Lung (tissue), 12 donors: ENCODE results near the gene C1QL3. TPM values are rescaled to one million over a fixed set of nuclear protein-coding genes. Genes with fewer than 3 reads are reported as not detected.

Source experiments
- ATAC-seq: fragments of 200-7000 bp; cut with Tn5 transposase; one replicate; pipeline ENCODE4 v1.9.1; 2020; ENCODE audit warnings: moderate number of reproducible peaks; ENCODE audit not compliant: insufficient read depth, low FRiP score
- DNase-seq, 3 donors: peaks; one replicate each; pipeline ENCODE4 v3.0.0-alpha.2; 2013 to 2017
- H3K27ac ChIP-seq, 2 donors: one replicate each; pipeline ENCODE4 v1.5.1; 2013; ENCODE audit warnings: mild to moderate bottlenecking in 2 of 2, moderate library complexity in 2 of 2, control low read depth in 1 of 2, inconsistent platforms in 1 of 2, low read depth in 1 of 2, low read length in 1 of 2
- H3K27me3 ChIP-seq, 3 donors: one replicate each; pipeline ENCODE4 v1.5.1; 2013; ENCODE audit warnings: low read length in 2 of 3; ENCODE audit not compliant: control insufficient read depth in 3 of 3, insufficient read depth in 3 of 3
- H3K36me3 ChIP-seq, 4 donors: one replicate each; pipeline ENCODE4 v1.5.1; 2013; ENCODE audit warnings: low read length in 4 of 4, mild to moderate bottlenecking in 1 of 4, moderate library complexity in 1 of 4; ENCODE audit not compliant: control insufficient read depth in 4 of 4, insufficient read depth in 4 of 4
- H3K4me1 ChIP-seq, 5 donors: one replicate each; pipeline ENCODE4 v1.5.1; 2013; ENCODE audit warnings: low read length in 5 of 5, mild to moderate bottlenecking in 2 of 5, moderate library complexity in 1 of 5; ENCODE audit not compliant: control insufficient read depth in 5 of 5, insufficient read depth in 5 of 5
- H3K4me3 ChIP-seq: one replicate; pipeline ENCODE4 v1.5.1; 2013; ENCODE audit warnings: mild to moderate bottlenecking, control low read depth, moderate library complexity
- H3K9ac ChIP-seq, 2 donors: one replicate each; pipeline ENCODE4 v1.5.1; 2013; ENCODE audit warnings: low read length in 2 of 2, control low read depth in 1 of 2; ENCODE audit not compliant: insufficient read depth in 1 of 2
- H3K9me3 ChIP-seq, 4 donors: one replicate each; pipeline ENCODE4 v1.5.1; 2013; ENCODE audit warnings: low read length in 3 of 4, mild to moderate bottlenecking in 1 of 4, moderate library complexity in 1 of 4; ENCODE audit not compliant: control insufficient read depth in 4 of 4, insufficient read depth in 3 of 4
- WGBS, 2 donors: extraction: QIAGEN DNeasy Blood & Tissue Kit; methylation state at CpG; one replicate each; pipeline ENCODE4 v1.1.7; 2013; 5-methylcytosine and 5-hydroxymethylcytosine counted together
- polyA plus RNA-seq, 2 donors: library from polyadenylated mRNA; stranded (reverse); fragments of 200-250 nt; gene quantifications; one replicate each; pipeline ENCODE4 v1.2.1, GENCODE V29; 2013
- total RNA-seq, 2 donors: library from RNA; depleted of rRNA in 1 of 2; stranded (reverse); fragments of >200 nt in 1 of 2; gene quantifications; one replicate each; pipeline ENCODE4 v1.2.1, GENCODE V29; 2014 to 2021
- TF ChIP-seq, protein P1 (sequence below): IDR thresholded peaks from 2 replicates; pipeline ENCODE4 v1.5.1; 2012; ENCODE audit warnings: mild to moderate bottlenecking; ENCODE audit errors: control extremely low read depth, extremely low read depth
- donor health status: control.
- donor health status: control.
- donor health status: Bipolar disorder and iron deficiency.
- donor health status: healthy.
- donor health status: DM: yes; HTN: yes; CAD: no.

Gene C1QL3
- total and polyA plus RNA-seq, 4 donors, result 0.02 TPM; not detected in 3

DNA sequence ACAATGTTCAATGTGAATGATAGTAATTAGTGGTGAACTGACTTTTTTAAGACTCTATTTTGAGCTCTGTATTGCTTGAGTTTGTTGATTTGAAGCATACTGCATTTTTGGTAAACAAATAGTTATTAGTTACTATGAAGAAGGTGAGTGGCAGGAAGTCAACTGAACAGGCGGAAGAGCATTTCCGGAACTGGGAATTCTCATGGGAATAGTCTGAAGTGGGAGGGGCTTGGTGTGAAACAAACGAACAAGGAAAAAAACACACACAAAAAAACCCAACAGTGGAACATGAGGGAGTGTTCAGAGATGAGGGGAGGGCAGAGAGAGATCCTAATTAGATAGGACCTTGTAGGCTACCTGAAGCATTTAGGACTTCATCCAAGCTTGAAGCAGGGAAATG is 43.9 kb upstream of the C1QL3 start:
- 46 to 49% methylated on average over 3 of the region's 3 CpGs for WGBS, 2 donors
- H3K9ac ChIP-seq, result no peak overlapping the region
- ATAC-seq (no peak), DNase-seq (no peak)
- H3K4me1 ChIP-seq, result no peaks in the 10 kb centered on the region
- H3K9me3 ChIP-seq, result no peaks in the 10 kb centered on the region
- no peak overlapping the region for H3K4me3 ChIP-seq
- no peak overlapping the region for H3K27ac ChIP-seq
- no peaks in the 10 kb centered on the region for H3K27me3 ChIP-seq
- TF ChIP-seq, protein P1, sequence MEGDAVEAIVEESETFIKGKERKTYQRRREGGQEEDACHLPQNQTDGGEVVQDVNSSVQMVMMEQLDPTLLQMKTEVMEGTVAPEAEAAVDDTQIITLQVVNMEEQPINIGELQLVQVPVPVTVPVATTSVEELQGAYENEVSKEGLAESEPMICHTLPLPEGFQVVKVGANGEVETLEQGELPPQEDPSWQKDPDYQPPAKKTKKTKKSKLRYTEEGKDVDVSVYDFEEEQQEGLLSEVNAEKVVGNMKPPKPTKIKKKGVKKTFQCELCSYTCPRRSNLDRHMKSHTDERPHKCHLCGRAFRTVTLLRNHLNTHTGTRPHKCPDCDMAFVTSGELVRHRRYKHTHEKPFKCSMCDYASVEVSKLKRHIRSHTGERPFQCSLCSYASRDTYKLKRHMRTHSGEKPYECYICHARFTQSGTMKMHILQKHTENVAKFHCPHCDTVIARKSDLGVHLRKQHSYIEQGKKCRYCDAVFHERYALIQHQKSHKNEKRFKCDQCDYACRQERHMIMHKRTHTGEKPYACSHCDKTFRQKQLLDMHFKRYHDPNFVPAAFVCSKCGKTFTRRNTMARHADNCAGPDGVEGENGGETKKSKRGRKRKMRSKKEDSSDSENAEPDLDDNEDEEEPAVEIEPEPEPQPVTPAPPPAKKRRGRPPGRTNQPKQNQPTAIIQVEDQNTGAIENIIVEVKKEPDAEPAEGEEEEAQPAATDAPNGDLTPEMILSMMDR, result no peak
- no peaks in the 10 kb centered on the region for H3K36me3 ChIP-seq

DNA sequence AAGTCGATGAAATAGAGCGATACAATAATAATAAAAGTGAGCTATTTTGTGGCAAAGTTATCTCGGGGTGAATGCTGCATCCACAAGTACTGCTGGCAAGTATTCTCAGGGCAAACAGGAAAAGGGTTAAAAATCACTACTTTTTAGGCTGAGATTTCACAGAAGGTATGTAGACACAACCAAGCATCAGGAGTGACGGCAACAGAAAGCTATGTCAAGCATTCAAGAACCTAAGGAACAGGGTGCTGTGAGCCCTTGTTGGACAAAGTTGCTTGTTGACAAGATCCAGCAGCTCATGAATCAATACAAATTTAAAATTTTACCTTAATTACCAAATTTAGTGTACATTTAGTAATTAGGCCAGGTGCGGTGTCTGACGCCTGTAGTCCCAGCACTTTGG is 41.2 kb upstream of the C1QL3 start:
- Histone ChIP-seq H3K9ac (no peak overlapping the region), H3K36me3 (no peaks in the 10 kb centered on the region), H3K4me1 (no peaks in the 10 kb centered on the region), H3K27ac (no peak overlapping the region), H3K9me3 (no peaks in the 10 kb centered on the region), H3K27me3 (no peaks in the 10 kb centered on the region), H3K4me3 (no peak overlapping the region)
- DNase-seq (no peak), ATAC-seq (no peak)
- 89 to 93% methylated on average over 6 of the region's 6 CpGs for WGBS, 2 donors
- TF ChIP-seq, protein P1, result no peak

DNA sequence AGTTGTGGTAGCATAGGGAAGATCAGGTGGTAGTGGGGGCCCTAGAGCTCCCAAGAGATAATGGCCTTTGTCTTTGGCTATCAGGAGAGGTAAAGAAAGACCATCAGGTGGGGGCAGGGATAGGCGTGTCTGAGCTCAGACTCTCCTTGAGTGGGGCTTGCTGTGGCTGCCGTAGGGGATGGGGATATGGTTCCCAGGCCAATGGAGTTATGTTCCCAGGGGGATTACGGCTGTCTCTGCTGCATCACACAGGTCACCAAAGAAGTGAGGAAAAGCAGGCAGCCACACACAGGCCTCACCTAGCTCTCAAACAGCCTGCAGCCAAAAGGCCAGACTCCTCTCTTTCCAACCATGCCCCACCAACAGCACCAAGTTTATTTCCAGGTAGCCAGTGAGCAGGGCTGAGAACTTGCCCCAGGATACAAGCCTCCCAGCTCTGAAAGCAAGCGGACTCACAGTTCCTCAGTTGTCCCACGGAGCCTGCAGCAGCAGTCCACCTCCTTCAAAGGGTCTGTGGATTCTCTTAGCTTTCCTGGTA is 37.6 kb upstream of the C1QL3 start:
- Histone ChIP-seq H3K4me3 (no peak overlapping the region), H3K27ac (no peak overlapping the region), H3K9me3 (no peaks in the 10 kb centered on the region), H3K4me1 (no peaks in the 10 kb centered on the region), H3K9ac (no peak overlapping the region), H3K27me3 (no peaks in the 10 kb centered on the region), H3K36me3 (no peaks in the 10 kb centered on the region)
- DNase-seq (no peak), ATAC-seq (no peak)
- TF ChIP-seq, protein P1, result no peak
- WGBS, 2 donors, result 76 to 88% methylated on average over 5 of the region's 5 CpGs

DNA sequence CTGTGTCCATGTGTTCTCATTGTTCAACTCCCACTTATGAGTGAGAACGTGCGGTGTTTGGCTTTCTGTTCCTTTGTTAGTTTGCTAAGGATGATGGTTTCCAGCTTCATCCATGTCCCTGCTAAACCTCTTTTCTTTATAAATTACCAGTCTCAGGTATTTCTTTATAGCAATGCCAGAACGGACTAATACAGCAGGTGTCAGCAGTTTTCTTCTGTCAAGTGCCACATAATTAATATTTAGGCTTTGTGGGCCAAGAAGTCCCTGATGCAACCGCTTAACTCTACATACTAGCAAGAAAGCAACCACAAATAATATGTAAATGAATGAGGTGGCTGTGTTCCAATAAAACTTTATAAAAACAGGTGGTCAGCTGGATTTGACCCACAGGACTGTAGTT is 26.3 kb upstream of the C1QL3 start:
- ATAC-seq, result no peak

More for the DNA sequence above, 26.3 kb upstream of the C1QL3 start:
- H3K27ac ChIP-seq, result no peak overlapping the region
- DNase-seq, result no peak
- H3K36me3 ChIP-seq, result no peaks in the 10 kb centered on the region
- H3K27me3 ChIP-seq, result no peaks in the 10 kb centered on the region
- H3K9ac ChIP-seq, result no peak overlapping the region
- TF ChIP-seq, protein P1, result no peak
- no peaks in the 10 kb centered on the region for H3K4me1 ChIP-seq
- no peaks in the 10 kb centered on the region for H3K9me3 ChIP-seq
- WGBS, 2 donors, result 83 to 90% methylated on average over 4 of the region's 4 CpGs
- no peak overlapping the region for H3K4me3 ChIP-seq
